Tibial nerve (tissue), 3 donors: ENCODE results near the gene CXCR5.

Experiments
- CTCF ChIP-seq, 5 experiments: fragments of 200-600 bp in 3 of 5; fragments of 450-650 bp in 2 of 5; sonication (generic) in 3 of 5; IDR thresholded peaks; one replicate each; pipeline ENCODE4 v1.5.1; 2016 to 2019; ENCODE audit warnings: antibody characterized with exemption in 5 of 5, mild to moderate bottlenecking in 3 of 5, moderate library complexity in 2 of 5
- POLR2A ChIP-seq, 2 donors: fragments of 450-650 bp; IDR thresholded peaks; one replicate each; pipeline ENCODE4 v1.6.1; 2017; ENCODE audit warnings: antibody characterized with exemption in 2 of 2, mild to moderate bottlenecking in 2 of 2, moderate library complexity in 2 of 2

DNA sequence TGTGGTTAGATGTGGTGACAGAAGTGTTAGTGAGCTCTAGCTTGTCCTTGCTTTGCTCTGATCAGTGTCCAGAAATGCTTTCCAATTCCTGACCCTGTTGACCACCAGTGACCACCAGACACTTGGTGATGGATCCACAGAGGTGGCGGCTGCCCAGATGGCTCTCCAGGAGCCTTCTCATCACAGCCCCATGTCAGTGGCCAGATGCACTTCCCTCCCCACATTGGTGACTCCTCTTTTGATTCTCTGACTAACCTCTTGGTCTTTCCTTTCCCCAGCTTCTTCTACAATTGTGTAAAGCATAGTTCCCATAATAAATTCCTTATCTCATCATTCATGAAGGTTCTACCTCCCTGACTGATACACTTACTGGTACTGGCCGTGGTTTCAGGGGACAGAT is 40.1 kb upstream of the CXCR5 start:
- TF ChIP-seq POLR2A (IDR thresholded peaks at IDR 0.05) (no peak), CTCF (IDR thresholded peaks at IDR 0.05) (no peak)
